ENCODE data around the gene TMED6. TPM values are rescaled to one million over a fixed set of nuclear protein-coding genes. Genes with fewer than 3 reads are reported as not detected.

TMED6 gene
- total RNA-seq, 1 donor from 2014 or later = not detected

DNA sequence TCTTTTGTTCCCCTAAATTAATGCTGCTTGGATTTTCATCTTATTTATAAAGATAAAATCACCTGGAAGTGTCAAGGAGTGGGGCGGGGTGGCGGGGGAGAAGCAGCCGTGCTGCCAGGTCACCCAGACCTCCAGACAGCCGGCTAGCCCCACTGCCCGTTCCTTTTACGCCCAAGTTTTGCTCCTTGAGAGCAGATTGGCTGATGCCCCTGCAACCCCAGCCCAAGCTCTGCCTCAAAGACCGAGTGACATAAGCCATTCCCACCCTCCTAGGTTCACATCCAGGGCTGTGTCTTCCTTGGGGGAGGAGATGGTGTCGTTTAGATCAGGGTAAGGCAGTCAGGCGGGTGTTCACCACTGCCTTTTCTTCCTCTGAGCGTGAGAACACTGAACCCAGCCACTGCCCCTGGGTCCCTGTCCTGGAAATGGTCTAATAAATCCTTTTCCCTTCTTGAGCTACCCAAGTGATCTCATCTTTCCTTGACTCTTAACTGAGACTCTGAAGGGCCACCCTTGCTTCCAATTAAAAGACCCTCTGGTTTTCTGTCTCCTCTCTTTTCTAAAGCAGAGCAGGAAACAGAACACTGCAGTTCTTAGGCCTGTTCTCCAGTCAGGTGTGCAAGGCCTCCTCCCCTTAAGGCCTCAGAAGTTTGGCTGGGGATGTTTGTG, 26.9 kb downstream of the TMED6 start:
- Histone ChIP-seq H3K4me1 (peaks cover 64% of the 10 kb centered on the region), H3K9me3 (no peaks in the 10 kb centered on the region), H3K36me3 (peaks cover 0 to 60% of the 10 kb centered on the region in 2 donors), H3K27me3 (no peaks in the 10 kb centered on the region), H3K27ac (no peak overlapping the region), H3K4me3 (no peak overlapping the region)
- no peak for DNase-seq (ENCODE audit: extremely low spot score in 2 of 2)
- intact Hi-C loops (cut with DNase I) = no loop called here
- TF ChIP-seq POLR2AphosphoS5 (IDR thresholded peaks at IDR 0.05; ENCODE audit: insufficient read depth in 1 of 2, low read depth in 1 of 2) (no peak), POLR2A (IDR thresholded peaks at IDR 0.05) (no peak)
- TF ChIP-seq, protein P1, sequence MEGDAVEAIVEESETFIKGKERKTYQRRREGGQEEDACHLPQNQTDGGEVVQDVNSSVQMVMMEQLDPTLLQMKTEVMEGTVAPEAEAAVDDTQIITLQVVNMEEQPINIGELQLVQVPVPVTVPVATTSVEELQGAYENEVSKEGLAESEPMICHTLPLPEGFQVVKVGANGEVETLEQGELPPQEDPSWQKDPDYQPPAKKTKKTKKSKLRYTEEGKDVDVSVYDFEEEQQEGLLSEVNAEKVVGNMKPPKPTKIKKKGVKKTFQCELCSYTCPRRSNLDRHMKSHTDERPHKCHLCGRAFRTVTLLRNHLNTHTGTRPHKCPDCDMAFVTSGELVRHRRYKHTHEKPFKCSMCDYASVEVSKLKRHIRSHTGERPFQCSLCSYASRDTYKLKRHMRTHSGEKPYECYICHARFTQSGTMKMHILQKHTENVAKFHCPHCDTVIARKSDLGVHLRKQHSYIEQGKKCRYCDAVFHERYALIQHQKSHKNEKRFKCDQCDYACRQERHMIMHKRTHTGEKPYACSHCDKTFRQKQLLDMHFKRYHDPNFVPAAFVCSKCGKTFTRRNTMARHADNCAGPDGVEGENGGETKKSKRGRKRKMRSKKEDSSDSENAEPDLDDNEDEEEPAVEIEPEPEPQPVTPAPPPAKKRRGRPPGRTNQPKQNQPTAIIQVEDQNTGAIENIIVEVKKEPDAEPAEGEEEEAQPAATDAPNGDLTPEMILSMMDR (IDR thresholded peaks at IDR 0.05) = no peak

DNA sequence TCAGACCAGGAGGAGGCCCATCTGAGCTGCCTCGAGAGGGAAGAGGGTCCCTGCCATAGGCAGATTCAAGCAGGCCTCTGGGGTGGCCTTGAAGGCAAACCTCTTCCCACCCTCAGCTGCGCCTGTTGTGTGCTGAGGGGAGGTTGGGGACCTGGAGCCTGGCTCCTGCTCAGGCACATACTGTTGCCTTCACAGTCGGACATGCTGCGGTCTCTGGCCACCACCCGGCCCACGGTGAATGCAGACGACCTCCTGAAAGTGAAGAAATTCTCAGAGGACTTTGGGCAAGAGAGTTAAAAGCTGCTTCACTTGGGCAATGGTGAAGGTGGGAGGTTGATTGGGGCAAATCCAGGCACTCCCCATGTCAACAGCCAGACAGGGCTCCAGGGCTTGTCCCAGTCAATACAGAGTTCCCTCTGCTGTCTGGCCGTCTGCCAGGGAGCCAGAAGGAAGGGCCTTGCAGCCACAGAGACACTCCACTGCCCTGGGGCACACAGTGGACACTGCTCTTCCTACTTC, 27.5 kb downstream of the TMED6 start:
- TF ChIP-seq, protein P1 (IDR thresholded peaks at IDR 0.05) = no peak
- no peak for TF ChIP-seq POLR2AphosphoS5 (IDR thresholded peaks at IDR 0.05; ENCODE audit: insufficient read depth in 1 of 2, low read depth in 1 of 2)
- no peak for TF ChIP-seq POLR2A (IDR thresholded peaks at IDR 0.05)
- Histone ChIP-seq H3K36me3 (peaks cover 0 to 66% of the 10 kb centered on the region in 2 donors), H3K4me1 (peaks cover 57% of the 10 kb centered on the region), H3K4me3 (no peak overlapping the region), H3K27me3 (no peaks in the 10 kb centered on the region), H3K9me3 (no peaks in the 10 kb centered on the region), H3K27ac (no peak overlapping the region)
- intact Hi-C loops (cut with DNase I) = no loop called here
- no peak for DNase-seq (ENCODE audit: extremely low spot score in 2 of 2)

DNA sequence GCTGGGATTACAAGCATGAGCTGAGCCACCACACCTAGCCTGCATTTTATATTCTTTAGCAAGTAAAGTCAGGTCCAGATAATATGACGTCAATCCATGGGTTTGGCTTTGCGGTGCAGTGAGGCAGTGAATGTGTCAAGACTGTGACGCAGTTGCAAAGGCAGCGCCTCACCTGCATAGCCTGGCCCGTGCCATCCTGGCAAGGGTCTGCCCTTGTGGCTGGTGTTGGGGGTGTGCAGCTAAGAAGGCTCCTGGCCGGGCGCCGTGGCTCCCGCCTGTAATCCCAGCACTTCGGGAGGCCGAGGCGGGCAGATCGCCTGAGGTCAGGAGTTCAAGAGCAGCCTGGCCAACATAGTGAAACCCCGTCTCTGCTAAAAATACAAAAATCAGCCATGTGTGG, 28.2 kb downstream of the TMED6 start:
- Histone ChIP-seq H3K27me3 (no peaks in the 10 kb centered on the region), H3K27ac (no peak overlapping the region), H3K4me1 (peaks cover 51% of the 10 kb centered on the region), H3K4me3 (no peak overlapping the region), H3K9me3 (no peaks in the 10 kb centered on the region), H3K36me3 (peaks cover 0 to 73% of the 10 kb centered on the region in 2 donors)
- no peak for DNase-seq (ENCODE audit: extremely low spot score in 2 of 2)
- intact Hi-C loops (cut with DNase I) = no loop called here
- no peak for TF ChIP-seq POLR2A (IDR thresholded peaks at IDR 0.05)
- TF ChIP-seq, protein P1 (IDR thresholded peaks at IDR 0.05) = no peak
- TF ChIP-seq POLR2AphosphoS5 (IDR thresholded peaks at IDR 0.05; ENCODE audit: insufficient read depth in 1 of 2, low read depth in 1 of 2) = no peak

DNA sequence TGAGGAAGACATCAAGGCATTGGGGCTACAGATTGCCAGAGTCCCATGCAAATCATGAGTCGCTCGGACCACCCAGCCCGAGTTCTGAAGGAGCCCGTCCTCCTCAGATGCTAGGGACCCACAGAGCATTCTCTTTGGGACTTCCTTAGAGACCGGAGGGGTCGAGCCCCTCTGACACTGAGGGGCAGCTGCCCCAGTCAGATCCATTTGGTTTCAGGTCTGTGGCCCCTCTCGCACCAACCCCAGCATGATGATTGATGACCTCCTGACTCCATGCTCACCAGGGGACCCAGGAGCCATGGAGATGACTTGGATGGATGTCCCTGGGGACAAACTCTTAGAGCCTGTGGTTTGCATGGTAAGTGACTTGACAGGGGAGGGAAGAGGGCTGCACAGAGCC, 29.2 kb downstream of the TMED6 start:
- no peak overlapping the region for H3K4me3 ChIP-seq
- H3K27me3 ChIP-seq = no peaks in the 10 kb centered on the region
- intact Hi-C loops (cut with DNase I) = no loop called here
- peaks cover 40% of the 10 kb centered on the region for H3K4me1 ChIP-seq
- no peak for DNase-seq (ENCODE audit: extremely low spot score in 2 of 2)
- no peaks in the 10 kb centered on the region for H3K9me3 ChIP-seq
- TF ChIP-seq POLR2AphosphoS5 (IDR thresholded peaks at IDR 0.05; ENCODE audit: insufficient read depth in 1 of 2, low read depth in 1 of 2) = no peak
- TF ChIP-seq, protein P1 (IDR thresholded peaks at IDR 0.05) = no peak
- no peak for TF ChIP-seq POLR2A (IDR thresholded peaks at IDR 0.05)
- H3K27ac ChIP-seq = no peak overlapping the region
- peaks cover 0 to 80% of the 10 kb centered on the region in 2 donors for H3K36me3 ChIP-seq

DNA sequence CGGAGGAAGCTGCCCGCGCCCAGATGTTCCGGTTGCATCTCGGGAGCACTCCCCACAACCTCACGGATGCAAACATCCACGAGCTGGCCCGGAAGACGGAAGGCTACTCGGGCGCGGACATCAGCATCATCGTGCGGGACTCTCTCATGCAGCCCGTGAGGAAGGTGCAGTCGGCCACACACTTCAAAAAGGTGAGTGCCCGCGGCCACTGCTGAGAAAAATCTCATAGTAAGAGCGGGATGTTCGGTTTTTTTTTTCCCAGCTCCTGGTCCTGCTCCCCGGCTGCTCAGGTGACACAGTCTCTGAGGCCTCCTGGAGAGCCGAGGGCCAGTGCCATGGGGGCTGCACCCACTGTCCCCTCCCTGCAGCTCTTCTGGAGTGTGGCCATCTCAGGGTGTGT, 30.5 kb downstream of the TMED6 start:
- Histone ChIP-seq H3K36me3 (peaks cover 0 to 88% of the 10 kb centered on the region in 2 donors), H3K27ac (no peak overlapping the region), H3K4me1 (peaks cover 27% of the 10 kb centered on the region), H3K9me3 (no peaks in the 10 kb centered on the region), H3K27me3 (no peaks in the 10 kb centered on the region), H3K4me3 (no peak overlapping the region)
- TF ChIP-seq, protein P1 (IDR thresholded peaks at IDR 0.05) = no peak
- no peak for TF ChIP-seq POLR2AphosphoS5 (IDR thresholded peaks at IDR 0.05; ENCODE audit: insufficient read depth in 1 of 2, low read depth in 1 of 2)
- no peak for TF ChIP-seq POLR2A (IDR thresholded peaks at IDR 0.05)
- DNase-seq (ENCODE audit: extremely low spot score in 2 of 2) = no peak
- intact Hi-C loops (cut with DNase I) = no loop called here

Data from vagina (tissue), 2 donors.